A549 (cell line): Measurements from ENCODE around the gene ARL8B.

Experiments used
- CEBPB ChIP-seq, 2 experiments: fragments of >200 bp in 1 of 2; sonication (Bioruptor Twin) in 1 of 2; formaldehyde crosslinking in 1 of 2; IDR thresholded peaks; 2 replicates each; pipeline ENCODE4 v1.6.1; 2012 to 2016
- HDAC2 ChIP-seq: fragments of 200-600 bp; sonication (generic); IDR thresholded peaks from 2 replicates; pipeline ENCODE4 v1.6.1; 2016
- NR3C1 ChIP-seq: fragments of >200 bp; sonication (Bioruptor Twin); formaldehyde crosslinking; IDR thresholded peaks from 3 replicates; pipeline ENCODE4 v1.6.1; 2017
- POLR2A ChIP-seq: IDR thresholded peaks from 2 replicates; pipeline ENCODE4 v1.6.1; 2012; ENCODE audit warnings: mild to moderate bottlenecking, low read length
- TF ChIP-seq, protein P1 (sequence below): fragments of >200 bp; sonication (Bioruptor Twin); formaldehyde crosslinking; IDR thresholded peaks from 3 replicates; pipeline ENCODE4 v1.5.1; 2016

- TF ChIP-seq HDAC2 = no peak
- TF ChIP-seq CEBPB (IDR thresholded peaks at IDR 0.05) = no peak
- TF ChIP-seq, protein P1, sequence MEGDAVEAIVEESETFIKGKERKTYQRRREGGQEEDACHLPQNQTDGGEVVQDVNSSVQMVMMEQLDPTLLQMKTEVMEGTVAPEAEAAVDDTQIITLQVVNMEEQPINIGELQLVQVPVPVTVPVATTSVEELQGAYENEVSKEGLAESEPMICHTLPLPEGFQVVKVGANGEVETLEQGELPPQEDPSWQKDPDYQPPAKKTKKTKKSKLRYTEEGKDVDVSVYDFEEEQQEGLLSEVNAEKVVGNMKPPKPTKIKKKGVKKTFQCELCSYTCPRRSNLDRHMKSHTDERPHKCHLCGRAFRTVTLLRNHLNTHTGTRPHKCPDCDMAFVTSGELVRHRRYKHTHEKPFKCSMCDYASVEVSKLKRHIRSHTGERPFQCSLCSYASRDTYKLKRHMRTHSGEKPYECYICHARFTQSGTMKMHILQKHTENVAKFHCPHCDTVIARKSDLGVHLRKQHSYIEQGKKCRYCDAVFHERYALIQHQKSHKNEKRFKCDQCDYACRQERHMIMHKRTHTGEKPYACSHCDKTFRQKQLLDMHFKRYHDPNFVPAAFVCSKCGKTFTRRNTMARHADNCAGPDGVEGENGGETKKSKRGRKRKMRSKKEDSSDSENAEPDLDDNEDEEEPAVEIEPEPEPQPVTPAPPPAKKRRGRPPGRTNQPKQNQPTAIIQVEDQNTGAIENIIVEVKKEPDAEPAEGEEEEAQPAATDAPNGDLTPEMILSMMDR = no peak
- no peak for TF ChIP-seq NR3C1
- TF ChIP-seq POLR2A = no peak
These were observed 98.8 kb downstream of the ARL8B start for GRCh38 chr3:5220667-5221431.
